Lower leg skin (tissue), 3 donors: ENCODE measurements around the gene PDGFRA.

Experiments
- CTCF ChIP-seq, 3 donors: fragments of 450-650 bp; IDR thresholded peaks; one replicate each; pipeline ENCODE4 v1.5.1; 2016; ENCODE audit warnings: antibody characterized with exemption in 3 of 3, mild to moderate bottlenecking in 3 of 3, moderate library complexity in 2 of 3
- POLR2A ChIP-seq, 2 donors: fragments of 450-650 bp; IDR thresholded peaks; one replicate each; pipeline ENCODE4 v1.6.1; 2016 to 2017; ENCODE audit warnings: antibody characterized with exemption in 2 of 2, mild to moderate bottlenecking in 1 of 2, moderate library complexity in 1 of 2

- TF ChIP-seq CTCF (IDR thresholded peaks at IDR 0.05), result peak in 1 of 3 donors; percentile 82
- TF ChIP-seq POLR2A (IDR thresholded peaks at IDR 0.05), result no peak
Measured at GRCh38 chr4:54217642-54218495, 11.2 kb upstream of the PDGFRA start.
